HTR-8/SVneo (cell line): ENCODE data around the gene LDOC1.
"Not testable (repeated sequence)": the region's sequence is repeated elsewhere in the genome, so short reads cannot be mapped to it uniquely, and the experiment has no call there.

Source experiments
- DNase-seq: peaks from one replicate; pipeline ENCODE4 v3.0.0; 2011; ENCODE audit warnings: low spot score, mixed read lengths; ENCODE audit not compliant: insufficient read length
- FAIRE-seq: peaks from 2 replicates; lab custom pipeline; 2011; peaks lifted over from hg19 to GRCh38; lab: Jason Lieb, UNC

Gene LDOC1

DNA sequence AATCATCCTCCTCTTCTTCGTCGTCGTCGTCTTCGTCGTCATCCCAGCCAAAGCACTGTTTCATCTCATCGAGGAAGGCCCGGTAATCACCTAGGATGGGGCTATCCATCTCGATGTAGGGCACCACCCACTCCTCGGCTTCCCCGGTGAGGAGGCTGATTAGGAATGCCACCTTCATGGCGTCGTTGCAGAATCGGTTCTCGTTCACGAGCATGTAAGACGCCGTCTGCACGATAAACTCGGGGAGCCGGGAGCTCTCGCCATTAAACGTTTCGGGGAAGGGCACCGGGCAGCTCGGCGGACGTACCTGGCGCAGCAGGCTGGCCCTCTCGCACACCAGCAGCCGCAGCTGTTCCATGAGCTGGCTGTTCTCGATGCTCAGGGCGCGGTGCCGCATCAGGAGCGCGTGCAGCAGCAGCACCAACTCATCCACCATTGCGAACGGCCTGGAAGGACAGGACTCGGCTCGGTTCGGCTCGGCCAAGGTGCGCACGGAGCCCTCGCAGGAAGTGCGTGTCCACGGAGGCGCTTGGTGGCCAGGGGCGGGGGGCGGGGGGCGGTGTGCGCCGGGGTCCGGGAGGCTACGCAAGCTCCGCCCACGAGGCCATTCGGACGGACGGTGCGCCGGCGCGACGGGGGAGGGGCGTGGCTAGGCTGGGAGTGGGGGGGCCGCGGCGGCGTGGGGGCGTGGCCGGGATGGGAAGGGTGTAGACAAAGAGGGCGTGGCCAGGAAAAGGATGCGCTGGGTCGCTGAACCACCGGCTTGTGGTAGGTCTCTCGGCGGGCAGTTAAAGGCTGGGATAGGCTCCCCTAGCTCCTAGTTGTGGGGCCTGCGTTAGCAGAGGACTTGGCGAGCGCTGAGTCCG, at the start of gene LDOC1:
Gene LDOC1, minus strand, starts transcription at position 544 of the 866 bp plus-strand sequence. Its CDS starts 108 bp downstream, at position 436.
- FAIRE-seq: no peak
- peak; percentile 39 for DNase-seq

GRCh38 chrX:141221611-141222010, 44.7 kb upstream of the LDOC1 start:
- no peak for FAIRE-seq

GRCh38 chrX:141220342-141221008, 43.5 kb upstream of the LDOC1 start:
- DNase-seq (peak; percentile 4), FAIRE-seq (no peak)

More at GRCh38 chrX:141221611-141222010, 44.7 kb upstream of the LDOC1 start:
- DNase-seq: no peak

DNA sequence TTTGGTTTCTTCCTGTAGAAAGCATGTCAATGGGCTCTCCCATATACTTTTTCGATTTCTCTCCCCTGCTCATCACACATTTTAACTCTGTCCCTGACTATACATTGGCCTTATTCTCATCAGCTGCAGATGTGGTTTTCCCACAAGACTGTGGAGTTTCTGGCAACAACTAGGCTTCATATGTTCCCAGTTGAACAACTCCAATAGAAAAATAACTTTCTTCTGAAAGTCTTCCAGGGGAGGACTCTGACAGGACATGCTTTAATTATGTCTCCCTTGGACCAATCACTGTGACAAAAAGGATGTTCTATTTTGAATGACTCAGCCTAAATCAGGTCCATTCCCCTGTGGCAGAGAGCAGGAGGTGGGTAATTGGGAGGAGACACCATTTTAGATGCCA, 37.3 kb upstream of the LDOC1 start:
- DNase-seq: no peak
- no peak for FAIRE-seq

GRCh38 chrX:141201962-141202361, 25.0 kb upstream of the LDOC1 start:
- DNase-seq (no peak), FAIRE-seq (no peak)

- not testable (repeated sequence) for FAIRE-seq, DNase-seq
Observed at GRCh38 chrX:141188573-141188972, 11.6 kb upstream of the LDOC1 start.

DNA sequence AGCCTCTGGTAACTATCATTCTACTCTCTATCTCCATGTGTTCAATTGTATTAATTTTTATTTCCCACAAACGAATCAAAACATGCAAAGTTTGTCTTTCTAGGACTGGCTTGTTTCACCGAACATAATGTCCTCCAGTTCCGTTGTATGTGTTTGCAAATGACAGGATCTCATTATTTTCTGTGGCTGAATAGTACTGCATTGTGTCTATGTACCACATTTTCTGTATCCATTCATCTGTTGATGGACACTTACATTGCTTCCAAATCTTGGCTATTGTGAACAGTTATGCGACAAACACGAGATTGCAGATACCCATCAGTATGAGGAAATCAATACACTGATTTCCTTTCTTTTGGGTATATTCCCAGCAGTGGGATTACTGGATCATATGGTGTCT, 8.4 kb upstream of the LDOC1 start:
- FAIRE-seq: no peak
- no peak for DNase-seq

GRCh38 chrX:141183000-141183399, 6.1 kb upstream of the LDOC1 start:
- no peak for FAIRE-seq
- DNase-seq: no peak

GRCh38 chrX:141180851-141181250, 3.9 kb upstream of the LDOC1 start:
- FAIRE-seq (no peak), DNase-seq (no peak)

DNA sequence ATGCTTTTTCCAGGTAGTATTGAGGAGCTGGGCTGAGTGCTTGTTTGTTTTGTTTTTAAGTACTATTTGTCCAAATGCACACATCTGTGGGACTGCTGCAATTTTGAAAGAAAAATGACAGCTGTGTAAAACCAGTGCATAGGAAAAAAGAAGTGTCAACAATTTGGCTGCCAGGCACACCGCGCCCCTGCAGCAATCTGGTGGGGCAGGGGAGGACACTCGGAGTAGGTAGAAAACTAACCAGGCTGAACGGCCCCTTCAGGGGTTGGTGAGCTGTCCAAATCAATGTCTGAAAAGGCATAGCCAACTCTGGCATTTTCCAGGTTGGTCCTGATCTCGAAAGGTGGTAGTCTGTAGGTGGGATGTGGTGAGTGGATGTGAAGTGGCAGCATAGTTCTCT, 1.1 kb downstream of the LDOC1 start:
- DNase-seq: no peak
- no peak for FAIRE-seq

DNA sequence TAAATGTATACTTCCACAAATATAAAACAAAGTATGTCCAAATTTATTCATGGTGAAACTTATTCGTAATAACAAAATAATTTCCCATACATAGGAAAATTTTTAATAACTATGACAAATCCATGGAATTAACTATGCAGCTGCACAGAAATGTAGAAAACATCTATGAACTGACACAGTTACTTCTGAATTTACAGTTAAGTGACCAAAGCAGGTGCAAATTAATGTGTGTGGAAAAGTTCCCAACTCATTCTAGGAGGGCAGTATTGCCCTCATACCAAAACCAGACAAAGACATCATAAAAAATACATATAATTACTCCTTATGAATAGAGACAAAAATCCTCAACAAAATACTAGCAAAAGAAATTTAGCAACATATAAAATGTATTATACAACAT, 12.5 kb downstream of the LDOC1 start:
- FAIRE-seq (no peak), DNase-seq (no peak)

DNA sequence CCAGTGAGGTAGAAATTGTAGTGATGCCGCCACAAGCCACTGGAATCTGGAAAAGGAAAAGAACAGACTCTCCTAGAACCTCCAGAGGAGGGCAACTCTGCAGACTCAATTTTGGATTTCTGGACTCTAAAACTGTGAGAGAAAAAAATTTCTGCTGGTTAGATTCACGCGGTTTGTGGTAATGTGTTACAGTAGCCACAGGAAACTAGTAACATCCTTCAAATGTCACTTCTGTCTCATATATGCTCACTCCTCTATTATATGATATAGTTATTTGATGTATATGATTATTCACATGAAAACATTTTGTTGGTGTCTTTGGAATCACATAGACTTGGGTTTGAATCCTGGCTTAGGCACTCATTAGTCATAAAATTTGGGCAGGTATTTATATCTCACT, 18.8 kb downstream of the LDOC1 start:
- no peak for FAIRE-seq

DNA sequence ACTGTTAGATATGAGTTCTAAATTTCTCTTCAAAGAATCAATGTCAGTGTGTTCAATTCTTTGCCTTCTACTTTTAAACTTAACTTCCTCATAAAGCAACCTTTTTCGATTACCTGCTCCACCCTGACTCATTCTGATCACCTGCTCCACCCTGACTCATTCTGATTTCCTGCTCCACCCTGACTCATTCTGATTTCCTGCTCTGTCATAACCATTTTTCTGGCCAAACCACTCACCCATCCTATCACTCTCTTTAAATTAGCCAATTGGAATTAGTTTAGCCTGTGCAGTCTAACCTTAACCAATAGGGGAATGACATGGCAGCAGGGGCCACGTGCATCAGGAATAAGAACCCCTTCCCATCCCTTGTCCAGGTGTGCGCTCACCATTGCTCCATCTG, 21.7 kb downstream of the LDOC1 start:
- FAIRE-seq, DNase-seq: not testable (repeated sequence)

More for the DNA sequence above, 18.8 kb downstream of the LDOC1 start:
- no peak for DNase-seq

- DNase-seq (no peak), FAIRE-seq (no peak)
Observed at GRCh38 chrX:141142946-141143345, 34.0 kb downstream of the LDOC1 start.

GRCh38 chrX:141133272-141133671, 43.7 kb downstream of the LDOC1 start:
- no peak for FAIRE-seq

GRCh38 chrX:141127146-141127545, 49.8 kb downstream of the LDOC1 start:
- FAIRE-seq (no peak), DNase-seq (no peak)

More at GRCh38 chrX:141133272-141133671, 43.7 kb downstream of the LDOC1 start:
- DNase-seq: no peak
